GM21423 (cell line): ENCODE results near the gene UTS2R.
A peak's percentile ranks its signal among the peaks of the same experiment; 100 is the strongest.
"Not testable (repeated sequence)": the region's sequence is repeated elsewhere in the genome, so short reads cannot be mapped to it uniquely, and the experiment has no call there.

ENCODE experiments used
- ATAC-seq: cut with Tn5 transposase; IDR thresholded peaks from one replicate; pipeline ENCODE4 v1.9.1; 2021; ENCODE audit warnings: mild to moderate bottlenecking, moderate library complexity; ENCODE audit not compliant: unreplicated experiment

The UTS2R gene

DNA sequence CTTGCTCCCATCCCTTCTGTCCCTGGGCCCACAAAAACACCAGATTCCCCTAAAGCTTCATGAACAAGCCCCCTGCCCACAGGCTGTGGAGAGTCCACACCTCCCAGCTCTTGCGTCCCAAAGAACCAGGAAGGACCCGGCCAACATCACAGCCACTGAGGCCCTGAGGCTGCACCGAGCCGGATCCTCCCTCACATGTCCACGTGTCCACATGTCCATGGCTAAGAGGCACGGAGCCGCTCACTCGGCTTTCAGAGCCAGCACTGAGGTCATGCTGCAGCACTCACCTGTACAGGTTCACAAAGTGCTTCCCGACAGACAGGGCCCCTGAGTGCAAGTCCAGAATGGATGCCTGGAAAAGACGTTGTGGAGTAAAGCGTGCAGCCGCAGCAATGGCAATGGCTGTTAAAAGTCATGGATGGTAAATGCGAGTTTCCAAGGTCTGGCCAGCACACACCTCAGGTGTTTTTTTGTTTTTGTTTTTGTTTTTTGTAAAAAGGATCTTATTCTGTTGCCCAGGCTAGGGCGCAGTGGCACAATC lies 34.6 kb downstream of the UTS2R start:
- no peak for ATAC-seq

DNA sequence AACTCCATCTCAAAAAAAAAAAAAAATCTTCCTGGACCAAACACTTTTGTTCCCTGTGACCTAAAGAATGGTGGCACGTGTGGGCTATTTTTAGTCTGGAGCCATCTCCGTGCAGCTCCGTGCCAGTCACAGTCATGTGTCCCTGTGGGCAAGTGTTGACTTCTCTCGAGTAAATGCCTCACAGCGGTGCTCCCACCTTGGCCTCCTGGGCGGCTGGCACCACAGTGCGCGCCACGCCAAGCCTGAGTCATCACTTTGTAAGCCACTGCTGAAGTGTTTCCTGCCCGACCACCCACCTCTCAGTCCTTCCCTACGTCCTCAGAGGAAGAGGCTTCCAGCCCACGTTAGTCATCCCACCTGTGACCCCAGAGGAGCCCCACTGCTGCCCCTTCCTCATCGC lies 35.7 kb downstream of the UTS2R start:
- no peak for ATAC-seq

DNA sequence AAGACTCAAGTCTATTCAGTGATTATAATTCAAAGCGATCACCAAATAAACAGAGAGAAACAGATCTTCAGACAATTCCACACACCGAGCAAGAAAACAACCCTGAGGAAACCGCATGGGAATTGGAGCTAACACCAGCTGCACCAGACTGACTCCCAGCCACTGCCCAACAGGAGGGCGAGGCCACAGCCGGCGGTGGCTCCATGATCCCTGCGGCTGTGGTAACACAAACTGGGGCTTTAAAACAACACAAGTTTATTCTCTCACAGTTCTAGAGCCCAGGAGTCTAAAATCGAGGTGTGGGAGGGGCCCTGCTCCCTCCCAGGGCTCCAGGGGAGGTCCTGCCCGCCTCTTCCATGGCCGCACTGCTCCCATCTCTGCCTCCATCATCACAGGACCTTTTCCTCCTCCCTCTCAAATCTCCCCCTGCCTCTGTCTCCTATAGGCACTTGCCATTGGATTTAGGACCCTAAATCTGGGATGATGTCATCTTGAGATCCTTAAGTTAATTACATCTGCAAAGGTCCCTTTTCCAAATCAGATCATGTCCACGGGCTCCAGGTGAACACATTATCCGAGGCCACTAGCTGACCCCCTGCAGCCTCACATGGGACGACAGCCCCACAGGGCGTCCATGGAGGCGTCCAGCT lies 36.8 kb downstream of the UTS2R start:
- ATAC-seq, result no peak

DNA sequence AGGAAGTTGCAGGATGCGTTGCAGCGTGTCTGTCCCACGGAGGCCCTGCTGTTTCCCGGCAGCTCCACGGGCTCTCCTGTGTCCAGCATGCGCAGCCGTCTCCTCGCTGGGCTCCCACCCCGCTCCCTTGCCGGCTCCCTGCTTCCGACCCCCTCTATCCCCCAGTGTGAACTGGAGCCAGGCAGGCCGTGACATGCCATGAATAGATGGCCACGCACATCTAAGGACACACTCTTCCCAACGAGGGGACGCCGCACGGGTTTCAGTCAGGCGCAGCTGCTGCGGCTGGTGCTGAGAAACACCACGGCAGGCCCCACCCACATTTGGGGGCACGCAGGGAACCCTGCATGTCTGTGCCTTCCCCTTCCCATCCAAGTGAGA lies 37.4 kb downstream of the UTS2R start:
- ATAC-seq, result no peak

DNA sequence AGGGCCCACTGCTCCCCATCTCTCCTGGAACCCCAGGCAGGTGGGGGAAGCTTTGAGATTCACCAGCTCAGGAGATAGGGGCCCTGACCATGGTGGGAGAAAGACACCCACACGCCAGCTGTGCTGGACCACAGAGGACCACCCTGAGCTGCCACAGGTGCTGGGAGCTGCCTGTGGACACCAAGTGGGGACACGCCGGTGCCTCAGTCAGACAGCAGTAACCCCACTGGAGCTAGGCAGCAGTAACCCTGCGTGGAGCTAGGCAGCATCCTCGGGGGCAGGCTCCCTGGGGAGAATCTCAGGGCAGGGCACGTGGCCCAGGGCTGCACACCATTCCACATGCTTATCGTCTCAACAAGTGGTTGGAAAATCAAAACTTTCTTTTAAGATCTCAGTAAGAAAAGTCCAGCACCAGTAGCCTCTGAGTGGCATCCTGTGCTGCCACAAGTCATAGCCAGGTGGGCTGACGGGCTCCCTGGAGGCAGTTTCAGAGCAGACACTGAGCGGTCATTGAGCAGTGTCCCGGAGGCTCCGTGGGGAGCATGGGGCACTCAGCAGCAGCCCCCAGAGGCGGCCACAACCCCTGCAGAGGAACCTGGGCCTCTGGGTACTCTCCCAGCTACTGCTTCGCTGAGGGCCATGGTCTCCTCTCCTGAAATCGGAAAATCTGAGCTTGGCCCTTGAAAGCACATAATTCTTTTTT lies 38.6 kb downstream of the UTS2R start:
- ATAC-seq, result no peak

DNA sequence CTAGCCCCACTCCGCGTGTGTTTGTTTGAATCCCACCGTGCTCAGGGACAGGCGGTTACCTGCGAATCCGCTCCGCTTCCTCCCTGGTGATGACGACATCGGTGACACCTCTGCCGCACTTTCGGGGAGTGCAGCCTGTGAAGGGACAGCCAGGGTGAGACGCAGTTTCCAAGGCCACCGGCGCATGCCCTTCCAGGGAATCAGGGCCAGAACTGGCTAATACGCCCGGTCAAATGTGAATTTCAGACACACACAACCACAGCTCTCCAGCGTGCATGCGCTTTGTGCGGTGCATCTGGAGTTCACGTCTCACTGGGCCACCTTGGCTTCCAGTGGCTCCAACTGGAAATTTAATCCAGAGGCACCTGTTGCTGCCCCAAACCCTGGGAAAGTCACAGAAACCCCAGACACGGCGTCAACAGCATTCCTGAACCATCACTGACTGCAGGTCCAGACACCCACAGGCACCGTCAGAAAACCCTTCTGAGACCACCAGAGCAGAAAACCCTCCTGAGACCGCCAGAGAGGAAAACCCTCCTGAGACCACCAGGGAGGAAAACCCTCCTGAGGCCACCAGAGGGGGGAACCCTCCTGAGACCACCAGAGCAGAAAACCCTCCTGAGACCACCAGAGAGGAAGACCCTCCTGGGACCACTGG lies 40.0 kb downstream of the UTS2R start:
- no peak for ATAC-seq

DNA sequence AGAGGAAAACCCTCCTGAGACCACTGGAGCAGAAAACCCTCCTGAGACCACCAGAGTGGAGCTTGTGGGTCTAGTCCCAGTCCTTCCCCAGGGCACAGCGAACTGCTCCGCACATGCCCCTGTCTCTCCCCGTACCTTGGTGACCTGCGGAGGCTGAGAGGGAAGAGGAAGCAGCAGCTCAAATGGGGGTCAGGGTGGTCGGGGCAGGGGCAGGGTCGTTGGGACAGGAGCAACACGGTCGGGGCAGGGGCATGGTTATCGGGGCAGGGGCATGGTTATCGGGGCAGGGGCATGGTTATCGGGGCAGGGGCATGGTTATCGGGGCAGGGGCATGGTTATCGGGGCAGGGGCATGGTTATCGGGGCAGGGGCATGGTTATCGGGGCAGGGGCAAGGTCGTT lies 40.5 kb downstream of the UTS2R start:
- ATAC-seq, result not testable (repeated sequence)

DNA sequence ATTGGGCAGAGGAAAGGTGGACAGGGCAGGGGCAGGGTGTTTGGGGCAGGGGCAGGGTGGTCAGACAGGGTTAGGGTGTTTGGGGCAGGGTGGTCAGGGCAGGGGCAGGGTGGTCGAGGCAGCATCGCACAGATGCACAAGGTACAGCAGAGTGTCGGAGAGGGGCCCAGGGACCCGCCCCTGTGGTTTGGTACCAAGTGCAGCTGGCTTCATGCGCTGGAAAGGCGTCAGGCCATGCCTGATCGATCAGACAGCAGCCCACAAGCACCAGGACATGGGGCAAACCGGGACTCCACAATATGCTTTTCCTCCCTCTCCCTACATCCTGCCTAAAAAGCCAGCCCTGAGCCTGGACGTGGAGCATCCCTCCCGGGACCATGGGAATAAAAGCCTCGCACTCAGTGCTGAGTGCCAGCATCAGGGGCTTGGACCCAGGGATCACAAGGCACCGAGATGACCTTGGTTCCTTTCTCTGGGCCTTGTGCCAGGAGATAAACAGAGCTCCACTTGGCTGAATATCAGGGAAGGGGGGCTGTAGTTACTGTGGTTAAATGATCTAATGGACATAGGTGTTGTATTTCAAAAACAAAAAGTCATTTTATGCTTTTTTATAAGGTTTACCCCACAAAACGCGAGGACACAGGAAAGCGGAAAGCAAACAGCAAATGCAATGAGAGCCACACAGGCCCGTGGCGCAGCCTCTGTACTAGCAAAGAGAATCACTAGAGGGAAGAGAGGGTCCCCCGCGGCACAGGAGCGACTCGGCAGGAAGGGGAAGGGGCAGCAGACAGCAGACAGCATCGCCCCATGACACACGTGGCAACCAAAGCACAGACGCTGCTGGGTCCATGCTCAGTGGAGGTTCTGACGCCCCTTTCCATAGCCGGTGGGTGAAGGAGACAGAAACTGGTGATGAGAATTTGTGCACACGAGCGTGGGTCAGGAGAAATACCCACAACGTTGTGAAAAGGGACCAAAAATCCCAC lies 41.3 kb downstream of the UTS2R start:
- ATAC-seq, result no peak

DNA sequence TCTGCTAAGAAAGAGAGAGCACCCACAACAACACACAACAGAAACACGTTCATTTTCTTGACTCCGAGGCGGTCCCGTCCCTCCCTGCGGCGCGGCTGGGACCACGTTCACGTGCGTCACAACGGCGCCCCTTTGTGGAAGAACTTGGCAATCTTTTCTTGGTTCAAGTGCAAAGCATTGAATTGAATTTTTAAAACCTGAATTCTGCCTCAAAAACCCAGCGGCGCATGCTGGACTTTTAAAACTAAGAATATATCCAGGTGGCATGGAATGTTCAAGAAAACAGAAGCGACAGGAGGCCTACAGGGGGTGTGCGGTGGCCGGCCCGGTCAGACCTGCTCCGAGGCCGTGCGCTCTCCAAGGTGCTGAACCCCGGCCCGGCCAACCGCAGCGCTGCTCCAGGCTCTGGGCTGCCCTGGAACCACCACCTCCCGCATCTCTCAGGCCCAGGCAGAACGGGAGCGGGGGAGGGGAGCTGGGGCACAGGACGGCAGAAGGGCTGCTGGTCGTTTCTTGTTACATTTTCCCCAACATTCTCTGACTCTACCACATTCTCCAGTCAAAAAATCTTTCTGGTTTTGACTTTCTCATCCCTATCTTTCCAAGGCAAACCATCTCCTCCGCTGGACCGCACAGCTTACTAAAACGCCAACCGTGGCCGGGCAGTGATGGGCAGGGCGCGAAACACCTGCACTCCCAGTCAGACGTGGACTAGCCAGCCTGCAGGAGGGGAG lies 43.1 kb downstream of the UTS2R start:
- no peak for ATAC-seq

DNA sequence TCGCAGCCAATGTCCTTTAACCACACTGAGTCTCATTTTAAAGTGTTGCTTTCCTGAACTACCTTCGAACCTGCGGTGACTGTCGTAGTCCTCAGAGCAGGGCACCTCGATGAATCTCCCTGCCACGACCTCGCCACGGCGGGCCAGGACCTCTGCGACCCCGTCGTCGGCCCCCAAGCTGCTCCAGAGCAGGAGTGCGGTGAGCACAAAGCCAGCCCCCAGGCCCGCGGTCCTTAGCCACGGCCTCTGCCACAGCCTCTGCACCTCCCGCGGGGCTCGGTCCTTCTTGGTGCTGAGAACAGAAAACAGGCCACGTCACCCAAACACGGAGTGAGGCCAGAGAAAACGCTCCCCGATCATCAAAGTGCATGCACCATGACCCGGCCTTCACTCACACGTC lies 43.8 kb downstream of the UTS2R start:
- no peak for ATAC-seq

DNA sequence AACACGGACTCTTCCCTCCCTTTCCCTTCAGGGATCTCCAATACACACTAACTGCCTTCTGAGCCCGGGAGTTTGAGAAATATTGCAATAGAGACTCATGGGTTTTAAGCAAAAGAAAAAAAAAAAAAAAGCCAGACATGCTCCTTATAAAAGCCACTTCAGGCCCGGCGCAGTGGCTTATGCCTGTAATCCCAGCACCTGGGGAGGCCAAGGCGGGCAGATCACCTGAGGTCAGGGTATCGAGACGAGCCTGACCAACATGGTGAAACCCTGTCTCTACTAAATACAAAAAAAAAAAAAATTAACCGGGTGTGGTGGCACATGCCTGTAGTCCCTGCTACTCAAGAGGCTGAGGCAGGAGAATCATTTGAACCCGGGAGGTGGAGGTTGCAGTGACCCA lies 44.2 kb downstream of the UTS2R start:
- ATAC-seq, result no peak

DNA sequence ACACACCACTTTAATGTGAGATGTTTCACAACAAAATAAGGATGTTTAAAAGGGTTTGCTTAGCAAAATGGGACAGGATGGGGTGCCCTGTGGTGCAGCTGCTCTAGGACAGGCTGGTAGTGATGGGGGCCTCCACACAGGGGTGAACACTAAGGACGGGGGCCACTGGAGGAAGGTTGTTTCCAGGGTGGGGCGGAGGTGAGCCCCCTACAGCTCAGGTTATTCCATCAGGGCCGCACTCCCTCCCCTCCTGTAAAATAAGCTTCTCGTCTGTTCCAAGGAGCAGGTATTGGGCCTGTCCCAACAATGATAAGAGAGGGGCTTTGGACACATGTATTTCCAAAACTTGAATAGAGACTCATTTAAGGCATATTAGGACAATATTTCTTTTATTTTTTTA lies 44.7 kb downstream of the UTS2R start:
- ATAC-seq, result no peak

DNA sequence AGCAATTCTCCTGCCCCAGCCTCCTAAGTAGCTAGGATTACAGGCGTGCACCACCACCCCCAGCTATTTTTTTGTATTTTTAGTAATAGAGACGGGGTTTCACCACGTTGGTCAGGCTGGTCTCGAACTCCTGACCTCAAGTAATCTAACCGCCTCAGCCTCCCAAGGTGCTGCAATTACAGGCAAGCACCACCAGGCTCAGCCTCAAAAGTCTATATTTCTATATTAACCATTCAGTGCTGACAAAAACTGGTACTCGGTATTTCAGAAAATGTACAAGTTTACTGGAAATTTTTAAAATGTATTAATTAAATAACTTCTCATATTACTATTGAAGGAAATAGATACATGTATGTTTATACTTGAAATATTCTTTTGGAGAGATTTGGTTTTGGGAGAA lies 45.2 kb downstream of the UTS2R start:
- no peak for ATAC-seq

DNA sequence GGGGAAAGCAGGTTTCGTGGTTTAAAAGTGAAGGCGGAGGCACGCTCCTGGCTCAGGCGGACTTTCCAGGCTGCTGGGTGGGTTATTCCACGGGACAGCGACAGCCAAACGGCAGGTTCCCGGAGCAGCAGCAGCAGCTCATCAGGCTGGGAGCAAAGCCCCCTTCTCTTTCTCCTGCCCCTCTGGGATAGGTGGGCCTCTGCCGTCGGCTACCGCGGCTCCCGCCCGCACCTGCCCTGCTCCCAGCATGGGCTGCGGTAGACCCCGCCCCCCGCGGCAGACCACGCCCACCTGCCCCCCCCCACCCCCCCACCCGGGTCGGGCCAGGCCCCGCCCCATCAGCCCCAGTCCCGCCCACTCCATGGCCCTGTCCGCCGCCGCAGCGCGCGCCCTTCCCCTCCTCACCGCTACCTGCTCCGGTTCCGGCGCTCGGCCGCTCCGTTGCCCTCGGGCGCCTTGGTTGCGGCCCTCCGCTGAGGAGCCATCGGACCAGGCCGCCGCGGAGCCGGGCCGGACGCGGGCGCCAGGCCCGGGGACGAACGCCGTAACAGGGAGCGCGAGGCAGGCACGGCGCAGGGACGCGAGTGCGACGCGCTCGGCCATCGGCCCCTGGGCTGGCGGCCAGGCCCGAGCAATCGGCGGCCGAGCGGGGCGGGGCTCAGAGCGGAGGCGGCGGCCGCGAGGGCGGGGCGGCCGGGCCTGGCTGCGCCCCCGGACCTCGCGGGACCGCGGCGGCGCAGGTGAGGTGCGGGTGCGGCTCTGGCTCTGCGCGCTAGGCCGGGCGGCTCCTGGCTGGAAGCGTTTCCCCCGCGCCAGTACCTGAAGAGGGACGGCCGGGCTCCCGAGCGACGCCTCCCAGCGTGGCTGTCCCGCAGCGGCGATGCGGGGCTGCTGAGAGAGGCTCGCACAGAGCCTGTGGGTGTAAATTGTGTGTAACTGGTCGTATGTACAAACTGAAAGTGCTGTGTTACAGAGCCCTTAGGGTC lies 46.7 kb downstream of the UTS2R start, which contains the start of the genes HEXD and OGFOD3:
Gene HEXD, plus strand, starts transcription at position 347 of the 986 bp plus-strand sequence. CDS start 1,453 bp downstream, outside the sequence.
Gene OGFOD3, minus strand, starts transcription at position 586 of the 986 bp plus-strand sequence. Its CDS starts 101 bp downstream, at position 485.
- ATAC-seq, result peak; percentile 81

DNA sequence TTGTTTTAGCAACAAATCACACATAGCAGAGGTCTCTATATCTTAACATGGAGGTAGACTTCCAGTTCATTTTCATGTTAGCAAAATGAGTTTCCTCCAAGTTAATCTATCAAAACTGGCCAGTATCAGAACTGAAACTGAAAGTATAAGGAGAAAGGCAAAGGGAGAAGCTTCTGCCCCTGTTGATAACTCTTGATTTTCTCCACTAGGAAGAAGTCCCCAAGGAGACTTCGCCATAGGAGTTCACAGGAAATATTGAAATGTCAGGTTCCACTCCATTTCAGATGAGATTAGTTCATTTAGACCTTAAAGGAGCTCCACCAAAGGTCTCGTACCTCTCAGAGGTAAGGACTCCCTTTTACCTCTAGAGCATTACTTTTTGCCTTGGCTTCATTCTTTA lies 48.0 kb downstream of the UTS2R start:
- ATAC-seq, result no peak

DNA sequence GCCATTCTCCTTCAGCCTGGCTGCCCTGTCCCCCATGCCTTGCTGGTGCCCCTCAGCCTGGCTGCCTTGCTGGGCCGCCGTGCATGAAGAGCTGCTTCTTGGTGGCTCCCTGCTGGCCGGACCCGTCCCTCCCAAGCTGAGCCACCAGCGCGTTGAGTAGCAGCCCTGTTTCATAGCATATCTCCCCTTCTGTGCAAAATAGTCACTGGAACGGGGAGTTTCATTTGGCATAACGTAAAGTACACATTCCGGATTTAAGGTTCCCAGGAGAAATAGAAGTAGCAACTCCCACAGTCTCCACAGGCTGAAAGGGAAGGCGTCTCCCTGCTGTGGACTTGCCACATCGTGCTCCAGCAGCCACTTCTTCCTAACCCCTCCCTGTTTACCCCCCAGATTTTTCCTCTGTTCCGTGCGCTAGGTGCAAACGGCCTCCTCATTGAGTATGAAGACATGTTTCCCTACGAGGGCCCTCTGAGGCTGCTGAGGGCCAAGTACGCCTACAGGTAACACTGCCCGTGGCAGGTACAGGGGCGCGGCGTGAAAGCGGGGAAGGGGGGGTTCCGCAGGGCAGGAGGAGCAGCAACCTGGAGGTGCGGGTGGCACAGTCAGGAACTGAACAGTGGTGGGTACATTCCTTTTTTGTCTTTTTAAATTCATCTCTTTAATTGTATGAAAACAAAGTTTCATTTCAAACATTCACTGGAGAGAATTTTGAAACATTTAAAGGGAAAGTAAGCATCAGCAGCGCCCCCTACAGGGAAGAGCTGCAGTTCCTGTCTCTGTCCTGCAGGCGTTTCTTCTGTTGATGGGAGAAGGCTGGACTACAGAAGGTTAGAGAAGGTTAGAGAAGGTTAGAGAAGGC lies 52.7 kb downstream of the UTS2R start:
- ATAC-seq, result no peak

DNA sequence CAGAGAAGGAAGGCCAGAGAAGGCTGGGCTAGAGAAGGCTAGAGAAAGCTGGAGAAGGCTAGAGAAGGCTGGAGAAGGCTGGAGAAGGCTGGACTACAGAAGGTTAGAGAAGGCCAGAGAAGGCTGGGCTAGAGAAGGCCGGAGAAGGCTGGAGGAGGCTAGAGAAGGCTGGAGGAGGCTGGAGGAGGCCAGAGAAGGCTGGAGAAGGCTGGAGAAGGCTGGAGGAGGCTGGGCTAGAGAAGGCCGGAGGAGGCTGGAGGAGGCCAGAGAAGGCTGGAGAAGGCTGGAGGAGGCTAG lies 53.2 kb downstream of the UTS2R start:
- no peak for ATAC-seq
